ENCODE results near the gene DPP6. TPM values are rescaled to one million over a fixed set of nuclear protein-coding genes. Genes with fewer than 3 reads are reported as not detected.

DPP6 gene
- total and polyA plus RNA-seq, 2 donors (not counting 1 experiment from before 2014, with no cell fraction given) = not detected

- ATAC-seq (ENCODE audit: low read depth) (no peak), DNase-seq (no peak)
- H3K4me3 Mint-ChIP-seq = no peak overlapping the region
- Histone ChIP-seq H2AFZ (ENCODE audit: insufficient read depth, low read depth, low read length, poor library complexity, severe bottlenecking) (no peak overlapping the region), H3K27ac (ENCODE audit: low read length in 2 of 2) (no peak overlapping the region), H3K36me3 (replicated peaks in 1 of 2; ENCODE audit: control extremely low read depth in 1 of 2, control insufficient read depth in 1 of 2, extremely low read depth in 1 of 2, insufficient read depth in 2 of 2, low read length in 1 of 2) (no peaks in the 10 kb centered on the region), H3K4me1 (ENCODE audit: control insufficient read depth in 2 of 2, insufficient read depth in 2 of 2, low read length in 2 of 2) (no peaks in the 10 kb centered on the region), H4K20me1 (ENCODE audit: control insufficient read depth, insufficient read depth, low read length, poor library complexity, severe bottlenecking) (no peaks in the 10 kb centered on the region), H3K4me3 (ENCODE audit: control extremely low read depth in 1 of 5, extremely low read depth in 1 of 5, insufficient read depth in 1 of 5, low read depth in 2 of 5, low read length in 4 of 5) (no peak overlapping the region), H3K27me3 (replicated peaks in 1 of 4; ENCODE audit: control extremely low read depth in 1 of 4, control insufficient read depth in 3 of 4, insufficient read depth in 4 of 4, low read length in 3 of 4) (no peaks in the 10 kb centered on the region), H3K9me3 (ENCODE audit: control extremely low read depth in 1 of 3, control insufficient read depth in 2 of 3, insufficient read depth in 1 of 3, low read length in 2 of 3) (peaks cover 0 to 8% (median 0%) of the 10 kb centered on the region in 3 donors), H3K79me2 (ENCODE audit: control insufficient read depth, insufficient read depth, low read length) (no peaks in the 10 kb centered on the region), H3K4me2 (replicated peaks; ENCODE audit: low read depth, low read length, poor library complexity, severe bottlenecking) (no peak overlapping the region), H3K9ac (ENCODE audit: low read length) (no peak overlapping the region)
- WGBS (ENCODE audit: insufficient coverage) = 24% methylated on average over 2 of the region's 4 CpGs
- CTCF ChIA-PET = no interaction called here
- intact Hi-C loops (cut with micrococcal nuclease) = no loop called here
- no peaks in the 10 kb centered on the region for H3K27me3 Mint-ChIP-seq
- POLR2A ChIA-PET = no interaction called here
- H3K9me3 Mint-ChIP-seq (ENCODE audit: insufficient read depth) = no peaks in the 10 kb centered on the region
- no peaks in the 10 kb centered on the region for H3K4me1 Mint-ChIP-seq
- TF ChIP-seq, protein P1, sequence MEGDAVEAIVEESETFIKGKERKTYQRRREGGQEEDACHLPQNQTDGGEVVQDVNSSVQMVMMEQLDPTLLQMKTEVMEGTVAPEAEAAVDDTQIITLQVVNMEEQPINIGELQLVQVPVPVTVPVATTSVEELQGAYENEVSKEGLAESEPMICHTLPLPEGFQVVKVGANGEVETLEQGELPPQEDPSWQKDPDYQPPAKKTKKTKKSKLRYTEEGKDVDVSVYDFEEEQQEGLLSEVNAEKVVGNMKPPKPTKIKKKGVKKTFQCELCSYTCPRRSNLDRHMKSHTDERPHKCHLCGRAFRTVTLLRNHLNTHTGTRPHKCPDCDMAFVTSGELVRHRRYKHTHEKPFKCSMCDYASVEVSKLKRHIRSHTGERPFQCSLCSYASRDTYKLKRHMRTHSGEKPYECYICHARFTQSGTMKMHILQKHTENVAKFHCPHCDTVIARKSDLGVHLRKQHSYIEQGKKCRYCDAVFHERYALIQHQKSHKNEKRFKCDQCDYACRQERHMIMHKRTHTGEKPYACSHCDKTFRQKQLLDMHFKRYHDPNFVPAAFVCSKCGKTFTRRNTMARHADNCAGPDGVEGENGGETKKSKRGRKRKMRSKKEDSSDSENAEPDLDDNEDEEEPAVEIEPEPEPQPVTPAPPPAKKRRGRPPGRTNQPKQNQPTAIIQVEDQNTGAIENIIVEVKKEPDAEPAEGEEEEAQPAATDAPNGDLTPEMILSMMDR (IDR thresholded peaks at IDR 0.05) = no peak
- no peak for TF ChIP-seq EZH2 (IDR thresholded peaks at IDR 0.05; ENCODE audit: borderline replicate concordance, insufficient read depth, low read depth, low read length, poor library complexity, severe bottlenecking)
- H3K27ac Mint-ChIP-seq = no peak overlapping the region
Observed at GRCh38 chr7:154769001-154769400, 716.8 kb downstream of the DPP6 start.

DNA sequence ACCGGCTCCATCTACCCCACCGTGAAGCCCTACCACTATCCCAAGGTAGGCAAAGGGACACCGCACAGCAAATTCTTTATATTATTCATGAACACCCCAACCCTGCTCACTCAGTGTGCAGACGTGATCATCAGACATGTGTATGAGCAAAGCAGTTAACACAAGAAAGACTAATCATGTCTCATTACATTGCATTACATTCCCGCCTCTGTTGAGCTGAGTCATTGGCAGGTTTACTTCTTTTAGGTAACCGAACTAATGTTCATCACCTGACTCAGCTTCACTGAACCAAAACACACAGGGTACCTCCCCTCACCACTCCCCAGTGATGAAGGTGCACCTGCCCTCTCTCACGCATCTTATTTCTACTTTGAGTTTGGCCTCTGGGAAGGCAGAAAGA lies 717.3 kb downstream of the DPP6 start:
- H3K36me3 ChIP-seq (replicated peaks in 1 of 2; ENCODE audit: control extremely low read depth in 1 of 2, control insufficient read depth in 1 of 2, extremely low read depth in 1 of 2, insufficient read depth in 2 of 2, low read length in 1 of 2) = no peaks in the 10 kb centered on the region
- no peaks in the 10 kb centered on the region for H4K20me1 ChIP-seq (ENCODE audit: control insufficient read depth, insufficient read depth, low read length, poor library complexity, severe bottlenecking)
- H3K4me3 ChIP-seq (ENCODE audit: control extremely low read depth in 1 of 5, extremely low read depth in 1 of 5, insufficient read depth in 1 of 5, low read depth in 2 of 5, low read length in 4 of 5) = no peak overlapping the region
- H3K27me3 ChIP-seq (replicated peaks in 1 of 4; ENCODE audit: control extremely low read depth in 1 of 4, control insufficient read depth in 3 of 4, insufficient read depth in 4 of 4, low read length in 3 of 4) = no peaks in the 10 kb centered on the region
- ChIA-PET CTCF (no interaction called here), POLR2A (no interaction called here)
- ATAC-seq (ENCODE audit: low read depth) = no peak
- DNase-seq = no peak
- H3K79me2 ChIP-seq (ENCODE audit: control insufficient read depth, insufficient read depth, low read length) = no peaks in the 10 kb centered on the region
- WGBS (ENCODE audit: insufficient coverage) = 87% methylated on average over 7 of the region's 7 CpGs
- no peak overlapping the region for H2AFZ ChIP-seq (ENCODE audit: insufficient read depth, low read depth, low read length, poor library complexity, severe bottlenecking)
- intact Hi-C loops (cut with micrococcal nuclease) = no loop called here
- no peak overlapping the region for H3K9ac ChIP-seq (ENCODE audit: low read length)
- no peak overlapping the region for H3K4me2 ChIP-seq (replicated peaks; ENCODE audit: low read depth, low read length, poor library complexity, severe bottlenecking)
- no peaks in the 10 kb centered on the region for H3K4me1 Mint-ChIP-seq
- no peaks in the 10 kb centered on the region for H3K4me1 ChIP-seq (ENCODE audit: control insufficient read depth in 2 of 2, insufficient read depth in 2 of 2, low read length in 2 of 2)
- H3K27ac ChIP-seq (ENCODE audit: low read length in 2 of 2) = no peak overlapping the region
- H3K27ac Mint-ChIP-seq = no peak overlapping the region
- TF ChIP-seq, protein P1 (IDR thresholded peaks at IDR 0.05) = no peak
- TF ChIP-seq EZH2 (IDR thresholded peaks at IDR 0.05; ENCODE audit: borderline replicate concordance, insufficient read depth, low read depth, low read length, poor library complexity, severe bottlenecking) = no peak
- no peak overlapping the region for H3K4me3 Mint-ChIP-seq
- H3K9me3 ChIP-seq (ENCODE audit: control extremely low read depth in 1 of 3, control insufficient read depth in 2 of 3, insufficient read depth in 1 of 3, low read length in 2 of 3) = peaks cover 0 to 8% (median 0%) of the 10 kb centered on the region in 3 donors
- no peaks in the 10 kb centered on the region for H3K27me3 Mint-ChIP-seq
- no peaks in the 10 kb centered on the region for H3K9me3 Mint-ChIP-seq (ENCODE audit: insufficient read depth)

Data from B cell (primary cell).